T-cell (primary cell): ENCODE results near the gene ERO1A. TPM values are rescaled to one million over a fixed set of nuclear protein-coding genes. Genes with fewer than 3 reads are reported as not detected.

Experiments used
- ATAC-seq, 4 experiments: fragments of 200-7000 bp in 3 of 4; fragments of 150-1000 bp in 1 of 4; cut with Tn5 transposase; replicated peaks in 1 of 4; 1 replicate in 3 of 4; 2 replicates in 1 of 4; pipeline ENCODE4 v1.10.0; 2021; ENCODE audit warnings: moderate library complexity in 3 of 4, mild to moderate bottlenecking in 2 of 4, moderate number of reproducible peaks in 1 of 4
- CTCF ChIA-PET, 2 donors: fragments of 300-600 bp; sonication (Branson Sonifier 250); formaldehyde crosslinking; loops; one replicate each; lab custom pipeline; 2022; ENCODE audit warnings: antibody characterized with exemption in 2 of 2; lab: Charles Lee
- POLR2A ChIA-PET, 2 donors: fragments of 300-600 bp; sonication (Branson Sonifier 250); formaldehyde crosslinking; loops; one replicate each; lab custom pipeline; 2022; ENCODE audit warnings: antibody characterized with exemption in 2 of 2; lab: Charles Lee
- DNase-seq, 35 experiments: peaks; one replicate each; pipeline versions ENCODE4 v3.0.0 to v3.0.0-alpha.2; 2013 to 2023
- H3K27ac ChIP-seq: one replicate; pipeline ENCODE4 v1.5.1; 2013; ENCODE audit warnings: low read length
- H3K27me3 ChIP-seq, 2 experiments: replicated peaks in 1 of 2; 1 replicate in 1 of 2; 2 replicates in 1 of 2; pipeline versions ENCODE4 v1.6.1 to v1.7.0; 2013; ENCODE audit warnings: low read length in 1 of 2, mixed read lengths in 1 of 2; ENCODE audit not compliant: control insufficient read depth in 2 of 2, insufficient read depth in 2 of 2; ENCODE audit errors: extremely low read depth in 1 of 2
- H3K36me3 ChIP-seq, 2 donors: 1 replicate in 1 of 2; 2 replicates in 1 of 2; pipeline versions ENCODE4 v1.6.1 to v1.7.0; 2013; ENCODE audit warnings: low read length in 1 of 2; ENCODE audit not compliant: control insufficient read depth in 2 of 2, insufficient read depth in 1 of 2; ENCODE audit errors: extremely low read depth in 1 of 2
- H3K4me1 ChIP-seq, 2 experiments: 1 replicate in 1 of 2; 2 replicates in 1 of 2; pipeline versions ENCODE4 v1.6.1 to v1.7.0; 2013; ENCODE audit warnings: low read length in 2 of 2, mixed read lengths in 1 of 2; ENCODE audit not compliant: insufficient read depth in 2 of 2, control insufficient read depth in 1 of 2; ENCODE audit errors: extremely low read depth in 1 of 2
- H3K4me3 ChIP-seq, 2 donors: 1 replicate in 1 of 2; 2 replicates in 1 of 2; pipeline versions ENCODE4 v1.5.1 to v1.7.0; 2013; ENCODE audit warnings: mild to moderate bottlenecking in 2 of 2, low read length in 1 of 2, moderate library complexity in 1 of 2; ENCODE audit not compliant: control insufficient read depth in 1 of 2; ENCODE audit errors: extremely low read depth in 1 of 2
- H3K9me3 ChIP-seq: 2 replicates; pipeline ENCODE4 v1.7.0; 2013
- H3K27ac Mint-ChIP-seq, 2 donors: one replicate each; pipeline ENCODE4 v1.8.0; 2020 to 2021; ENCODE audit warnings: mild to moderate bottlenecking in 2 of 2, mixed read lengths in 2 of 2
- H3K27me3 Mint-ChIP-seq, 2 donors: one replicate each; pipeline ENCODE4 v1.8.0; 2021 to 2022; ENCODE audit warnings: mixed read lengths in 2 of 2
- H3K36me3 Mint-ChIP-seq: one replicate; pipeline ENCODE4 v1.8.0; 2021; ENCODE audit warnings: mixed read lengths
- H3K4me1 Mint-ChIP-seq, 3 donors: one replicate each; pipeline ENCODE4 v1.8.0; 2020 to 2022; ENCODE audit warnings: mixed read lengths in 3 of 3, mild to moderate bottlenecking in 1 of 3
- H3K4me3 Mint-ChIP-seq, 3 donors: one replicate each; pipeline ENCODE4 v1.8.0; 2020 to 2022; ENCODE audit warnings: mild to moderate bottlenecking in 3 of 3, mixed read lengths in 3 of 3, moderate library complexity in 3 of 3
- H3K9me3 Mint-ChIP-seq, 3 donors: one replicate each; pipeline ENCODE4 v1.8.0; 2020 to 2022; ENCODE audit warnings: mixed read lengths in 3 of 3
- WGBS: methylation state at CpG from one replicate; pipeline ENCODE4 v1.1.5; 2013; ENCODE audit warnings: missing lambda C conversion rate; ENCODE audit not compliant: insufficient coverage; 5-methylcytosine and 5-hydroxymethylcytosine counted together
- total RNA-seq, 35 experiments: library from RNA in 6 of 35; stranded (reverse) in 6 of 35; fragments of 120-200 nt in 1 of 35; gene quantifications; one replicate each; pipeline versions ENCODE4 v1.2.1 to v1.2.4 and lab custom pipeline; 2013 to 2026

The ERO1A gene
- total RNA-seq, 5 donors from 2014 or later (not counting 1 experiment from before 2014, with no cell fraction given): 62.7 to 97.3 (median 91.3) TPM

DNA sequence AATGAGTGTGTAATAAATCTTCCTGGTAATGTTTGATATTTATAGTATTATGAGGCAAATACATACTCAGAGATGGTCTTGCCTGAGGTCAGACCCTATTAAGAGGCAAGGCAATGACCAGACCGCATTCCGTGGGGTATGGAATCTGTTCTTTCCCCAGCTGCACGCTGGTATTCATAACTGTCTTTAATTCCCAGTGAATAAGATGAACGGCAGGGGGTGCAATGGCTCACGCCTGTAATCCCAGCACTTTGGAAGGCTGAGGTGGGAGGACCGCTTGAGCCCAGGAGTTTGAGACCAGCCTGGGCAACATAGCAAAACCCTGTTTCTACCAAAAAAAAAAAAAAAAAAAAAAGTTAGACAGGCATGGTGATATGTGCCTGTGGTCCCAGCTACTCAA, 44.6 kb downstream of the ERO1A start:
- WGBS: 100% methylated on average over 2 of the region's 6 CpGs
- POLR2A ChIA-PET: interaction anchor here in 1 of 2 donors (0.6 kb wide), 1 partner anchor 321 kb away, joined by 3 read pairs; no protein-coding TSS in a partner anchor
- CTCF ChIA-PET: interaction anchor here in 1 of 2 donors (0.6 kb wide), 1 partner anchor 21 kb away, joined by 4 read pairs; no protein-coding TSS in a partner anchor
- Histone ChIP-seq H3K9me3 (no peaks in the 10 kb centered on the region), H3K4me1 (no peaks in the 10 kb centered on the region), H3K4me3 (no peak overlapping the region), H3K36me3 (peaks cover 0 to 51% of the 10 kb centered on the region in 2 donors), H3K27ac (no peak overlapping the region), H3K27me3 (no peaks in the 10 kb centered on the region)
- Mint-ChIP-seq H3K9me3 (no peaks in the 10 kb centered on the region), H3K27ac (no peak overlapping the region), H3K27me3 (no peaks in the 10 kb centered on the region), H3K4me1 (no peaks in the 10 kb centered on the region), H3K36me3 (peaks cover 41% of the 10 kb centered on the region), H3K4me3 (no peak overlapping the region)
- ATAC-seq (no peak), DNase-seq (no peak)

DNA sequence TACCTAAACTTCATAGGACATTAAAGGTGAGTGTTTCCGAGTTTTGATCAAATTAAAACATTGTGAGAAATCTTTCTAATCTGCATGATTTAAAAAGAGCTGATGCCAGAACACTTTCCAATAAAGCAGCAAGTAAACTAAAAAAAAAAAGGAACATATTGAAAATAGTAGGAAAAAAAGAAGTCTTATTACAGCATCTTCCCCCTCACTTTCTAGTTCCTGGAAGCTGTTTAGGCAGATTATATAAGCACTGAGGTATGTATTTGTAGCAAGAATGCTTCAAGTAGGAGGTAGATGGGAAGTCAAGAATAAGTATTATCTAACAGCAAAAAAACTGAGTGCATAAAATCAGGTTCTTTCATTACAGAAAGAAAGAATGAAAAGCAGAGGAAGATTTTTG, 45.8 kb downstream of the ERO1A start:
- Histone ChIP-seq H3K9me3 (no peaks in the 10 kb centered on the region), H3K4me1 (no peaks in the 10 kb centered on the region), H3K27ac (no peak overlapping the region), H3K27me3 (no peaks in the 10 kb centered on the region), H3K4me3 (no peak overlapping the region), H3K36me3 (peaks cover 0 to 56% of the 10 kb centered on the region in 2 donors)
- H3K9me3 Mint-ChIP-seq: no peaks in the 10 kb centered on the region
- H3K4me3 Mint-ChIP-seq: no peak overlapping the region
- no CpG with 5 or more reads among the region's 1 CpG for WGBS
- no peak overlapping the region for H3K27ac Mint-ChIP-seq
- POLR2A ChIA-PET: interaction anchor here in 1 of 2 donors (0.5 kb wide), 1 partner anchor 12 kb away, joined by 3 read pairs; no protein-coding TSS in a partner anchor
- CTCF ChIA-PET: no interaction called here
- DNase-seq (no peak), ATAC-seq (no peak)
- H3K4me1 Mint-ChIP-seq: no peaks in the 10 kb centered on the region
- H3K36me3 Mint-ChIP-seq: peaks cover 34% of the 10 kb centered on the region
- no peaks in the 10 kb centered on the region for H3K27me3 Mint-ChIP-seq

DNA sequence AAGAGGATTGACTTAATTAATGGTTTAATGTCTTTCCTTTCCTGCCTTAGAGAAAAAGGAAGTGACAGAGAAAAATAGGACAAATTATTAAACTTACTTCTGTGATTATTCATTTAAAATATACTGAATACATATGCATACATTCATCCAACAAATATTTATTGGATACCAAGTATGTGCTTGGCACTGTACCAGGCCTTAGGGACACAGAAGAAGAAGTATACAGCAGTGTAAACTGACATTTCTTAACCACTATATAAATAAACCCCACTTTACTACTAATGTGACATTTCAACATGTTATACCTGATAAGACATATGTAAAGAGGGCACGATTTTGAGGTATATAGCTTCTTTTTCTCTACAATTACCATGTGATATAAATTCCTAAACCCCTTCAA, 53.6 kb downstream of the ERO1A start:
- H3K36me3 ChIP-seq: peaks cover 0 to 41% of the 10 kb centered on the region in 2 donors
- no CpG with 5 or more reads among the region's 1 CpG for WGBS
- ChIA-PET CTCF (no interaction called here), POLR2A (no interaction called here)
- peaks cover 9 to 15% (median 11%) of the 10 kb centered on the region in 3 donors for H3K9me3 Mint-ChIP-seq
- no peaks in the 10 kb centered on the region for H3K4me1 ChIP-seq
- no peak overlapping the region for H3K4me3 ChIP-seq
- H3K36me3 Mint-ChIP-seq: peaks cover 32% of the 10 kb centered on the region
- ATAC-seq (no peak), DNase-seq (no peak)
- H3K4me1 Mint-ChIP-seq: no peaks in the 10 kb centered on the region
- H3K4me3 Mint-ChIP-seq: no peak overlapping the region
- H3K27me3 ChIP-seq: no peaks in the 10 kb centered on the region
- no peaks in the 10 kb centered on the region for H3K27me3 Mint-ChIP-seq
- H3K27ac ChIP-seq: no peak overlapping the region
- no peak overlapping the region for H3K27ac Mint-ChIP-seq
- H3K9me3 ChIP-seq: no peaks in the 10 kb centered on the region

DNA sequence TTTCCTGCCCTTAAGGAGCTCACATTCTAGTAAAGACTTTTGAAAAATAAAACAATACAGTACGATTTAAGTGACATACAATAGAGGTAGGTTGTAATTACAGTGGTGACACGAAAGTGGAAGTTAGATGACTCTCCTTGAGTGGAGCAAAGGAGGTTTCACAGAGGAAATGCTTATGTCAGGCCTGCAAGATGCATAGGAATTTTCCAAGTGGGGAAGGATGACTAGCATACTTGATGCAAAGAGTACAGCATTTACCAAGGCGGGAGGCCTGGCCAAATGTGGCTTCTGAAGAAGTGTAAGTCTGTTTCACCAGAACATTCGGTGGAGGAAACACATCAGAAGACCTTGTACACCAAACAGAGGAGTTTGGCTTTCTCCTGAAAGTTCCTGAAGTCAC, 55.2 kb downstream of the ERO1A start:
- Histone ChIP-seq H3K27me3 (no peaks in the 10 kb centered on the region), H3K27ac (no peak overlapping the region), H3K4me1 (no peaks in the 10 kb centered on the region), H3K36me3 (peaks cover 0 to 28% of the 10 kb centered on the region in 2 donors), H3K4me3 (no peak overlapping the region), H3K9me3 (no peaks in the 10 kb centered on the region)
- no peaks in the 10 kb centered on the region for H3K4me1 Mint-ChIP-seq
- H3K4me3 Mint-ChIP-seq: no peak overlapping the region
- H3K27me3 Mint-ChIP-seq: no peaks in the 10 kb centered on the region
- no peak for ATAC-seq
- H3K36me3 Mint-ChIP-seq: peaks cover 23% of the 10 kb centered on the region
- CTCF ChIA-PET: no interaction called here
- POLR2A ChIA-PET: interaction anchor here in 1 of 2 donors (0.6 kb wide), 1 partner anchor 22 kb away, joined by 3 read pairs; no protein-coding TSS in a partner anchor
- no peak overlapping the region for H3K27ac Mint-ChIP-seq
- H3K9me3 Mint-ChIP-seq: peaks cover 9 to 15% (median 11%) of the 10 kb centered on the region in 3 donors
- no peak for DNase-seq
- 79% methylated on average over 2 of the region's 4 CpGs for WGBS

DNA sequence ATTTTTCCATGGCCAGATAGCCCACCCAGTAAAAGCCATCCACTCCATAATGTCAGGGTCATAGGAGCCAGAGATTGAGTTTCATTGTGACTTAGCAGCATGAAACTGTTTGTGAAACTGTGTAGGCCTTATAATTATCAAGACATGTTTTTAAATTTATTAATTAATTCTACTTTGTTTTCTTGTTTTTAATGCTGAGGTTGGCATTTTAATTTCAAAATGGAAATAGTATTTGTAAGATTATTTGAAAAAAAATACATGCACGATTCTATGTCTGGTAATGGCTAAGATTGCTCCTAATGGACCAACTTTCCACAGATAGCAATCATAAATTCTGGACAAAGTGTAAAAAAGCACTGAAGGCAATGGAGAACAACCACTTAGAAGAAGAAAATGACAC, 75.7 kb downstream of the ERO1A start:
- H3K4me3 Mint-ChIP-seq: no peak overlapping the region
- ChIA-PET CTCF (no interaction called here), POLR2A (no interaction called here)
- no CpG with 5 or more reads among the region's 1 CpG for WGBS
- no peaks in the 10 kb centered on the region for H3K9me3 ChIP-seq
- DNase-seq (no peak), ATAC-seq (no peak)
- H3K4me3 ChIP-seq: no peak overlapping the region
- H3K27ac ChIP-seq: no peak overlapping the region
- H3K36me3 Mint-ChIP-seq: no peaks in the 10 kb centered on the region
- H3K27me3 ChIP-seq: no peaks in the 10 kb centered on the region
- H3K4me1 ChIP-seq: no peaks in the 10 kb centered on the region
- H3K27ac Mint-ChIP-seq: no peak overlapping the region
- H3K4me1 Mint-ChIP-seq: no peaks in the 10 kb centered on the region
- no peaks in the 10 kb centered on the region for H3K9me3 Mint-ChIP-seq
- no peaks in the 10 kb centered on the region for H3K36me3 ChIP-seq
- peaks cover 4 to 12% of the 10 kb centered on the region in 2 donors for H3K27me3 Mint-ChIP-seq

DNA sequence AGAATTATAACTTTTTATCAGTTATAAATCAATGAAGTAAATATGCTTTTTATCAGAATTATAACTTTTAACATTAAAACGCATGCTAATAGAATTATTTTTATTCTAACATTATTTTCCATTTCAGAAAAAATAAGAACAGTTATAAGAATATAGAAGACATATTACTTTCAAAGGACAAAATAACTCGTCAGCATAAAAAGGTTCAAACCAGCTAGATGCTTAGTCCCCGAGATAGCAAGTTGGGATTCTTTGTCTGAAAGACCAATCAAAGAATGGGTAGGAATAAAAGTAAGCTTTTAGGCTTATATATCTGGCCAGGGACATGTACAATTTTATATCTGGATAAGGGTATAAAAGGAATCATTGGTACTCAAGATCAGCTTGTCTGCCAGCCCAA, 76.8 kb downstream of the ERO1A start:
- H3K27me3 Mint-ChIP-seq: peaks cover 4 to 12% of the 10 kb centered on the region in 2 donors
- no peak for DNase-seq
- Histone ChIP-seq H3K9me3 (no peaks in the 10 kb centered on the region), H3K27ac (no peak overlapping the region), H3K4me3 (no peak overlapping the region), H3K4me1 (no peaks in the 10 kb centered on the region), H3K27me3 (peaks cover 0 to 5% of the 10 kb centered on the region in 2 experiments), H3K36me3 (no peaks in the 10 kb centered on the region)
- no peak overlapping the region for H3K27ac Mint-ChIP-seq
- no peak for ATAC-seq
- H3K4me3 Mint-ChIP-seq: no peak overlapping the region
- no peaks in the 10 kb centered on the region for H3K9me3 Mint-ChIP-seq
- H3K4me1 Mint-ChIP-seq: no peaks in the 10 kb centered on the region
- POLR2A ChIA-PET: no interaction called here
- H3K36me3 Mint-ChIP-seq: no peaks in the 10 kb centered on the region
- WGBS: no CpG with 5 or more reads among the region's 3 CpGs
- CTCF ChIA-PET: no interaction called here
